ENCODE results near the gene PARS2.

- TF ChIP-seq RNF2 (IDR thresholded peaks at IDR 0.05; ENCODE audit: borderline replicate concordance, low read depth) = no peak
- no peak for TF ChIP-seq EHMT2 (IDR thresholded peaks at IDR 0.05; ENCODE audit: low read depth)
- TF ChIP-seq, protein P1, sequence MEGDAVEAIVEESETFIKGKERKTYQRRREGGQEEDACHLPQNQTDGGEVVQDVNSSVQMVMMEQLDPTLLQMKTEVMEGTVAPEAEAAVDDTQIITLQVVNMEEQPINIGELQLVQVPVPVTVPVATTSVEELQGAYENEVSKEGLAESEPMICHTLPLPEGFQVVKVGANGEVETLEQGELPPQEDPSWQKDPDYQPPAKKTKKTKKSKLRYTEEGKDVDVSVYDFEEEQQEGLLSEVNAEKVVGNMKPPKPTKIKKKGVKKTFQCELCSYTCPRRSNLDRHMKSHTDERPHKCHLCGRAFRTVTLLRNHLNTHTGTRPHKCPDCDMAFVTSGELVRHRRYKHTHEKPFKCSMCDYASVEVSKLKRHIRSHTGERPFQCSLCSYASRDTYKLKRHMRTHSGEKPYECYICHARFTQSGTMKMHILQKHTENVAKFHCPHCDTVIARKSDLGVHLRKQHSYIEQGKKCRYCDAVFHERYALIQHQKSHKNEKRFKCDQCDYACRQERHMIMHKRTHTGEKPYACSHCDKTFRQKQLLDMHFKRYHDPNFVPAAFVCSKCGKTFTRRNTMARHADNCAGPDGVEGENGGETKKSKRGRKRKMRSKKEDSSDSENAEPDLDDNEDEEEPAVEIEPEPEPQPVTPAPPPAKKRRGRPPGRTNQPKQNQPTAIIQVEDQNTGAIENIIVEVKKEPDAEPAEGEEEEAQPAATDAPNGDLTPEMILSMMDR (IDR thresholded peaks at IDR 0.05) = no peak
- TF ChIP-seq POLR2A (IDR thresholded peaks at IDR 0.05; ENCODE audit: low read length) = no peak
- TF ChIP-seq RFX5 (IDR thresholded peaks at IDR 0.05) = no peak
- no peak for TF ChIP-seq RAD21 (conservative IDR thresholded peaks at IDR 0.05 in 1 of 2, IDR thresholded peaks at IDR 0.05 in 1 of 2)
- TF ChIP-seq JUNB (IDR thresholded peaks at IDR 0.05) = no peak
- TF ChIP-seq, protein P2, sequence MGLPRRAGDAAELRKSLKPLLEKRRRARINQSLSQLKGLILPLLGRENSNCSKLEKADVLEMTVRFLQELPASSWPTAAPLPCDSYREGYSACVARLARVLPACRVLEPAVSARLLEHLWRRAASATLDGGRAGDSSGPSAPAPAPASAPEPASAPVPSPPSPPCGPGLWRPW (IDR thresholded peaks at IDR 0.05) = no peak
- TF ChIP-seq, protein P3, sequence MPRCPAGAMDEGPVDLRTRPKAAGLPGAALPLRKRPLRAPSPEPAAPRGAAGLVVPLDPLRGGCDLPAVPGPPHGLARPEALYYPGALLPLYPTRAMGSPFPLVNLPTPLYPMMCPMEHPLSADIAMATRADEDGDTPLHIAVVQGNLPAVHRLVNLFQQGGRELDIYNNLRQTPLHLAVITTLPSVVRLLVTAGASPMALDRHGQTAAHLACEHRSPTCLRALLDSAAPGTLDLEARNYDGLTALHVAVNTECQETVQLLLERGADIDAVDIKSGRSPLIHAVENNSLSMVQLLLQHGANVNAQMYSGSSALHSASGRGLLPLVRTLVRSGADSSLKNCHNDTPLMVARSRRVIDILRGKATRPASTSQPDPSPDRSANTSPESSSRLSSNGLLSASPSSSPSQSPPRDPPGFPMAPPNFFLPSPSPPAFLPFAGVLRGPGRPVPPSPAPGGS (IDR thresholded peaks at IDR 0.05) = no peak
- no peak for TF ChIP-seq CHD4 (IDR thresholded peaks at IDR 0.05; ENCODE audit: borderline replicate concordance)
Measured at GRCh38 chr1:54763816-54764132, 549 bp downstream of the PARS2 start.

All from A549 (cell line).